Measurements from ENCODE around the gene FAM20B.
A peak's percentile ranks its signal among the peaks of the same experiment; 100 is the strongest.

DNA sequence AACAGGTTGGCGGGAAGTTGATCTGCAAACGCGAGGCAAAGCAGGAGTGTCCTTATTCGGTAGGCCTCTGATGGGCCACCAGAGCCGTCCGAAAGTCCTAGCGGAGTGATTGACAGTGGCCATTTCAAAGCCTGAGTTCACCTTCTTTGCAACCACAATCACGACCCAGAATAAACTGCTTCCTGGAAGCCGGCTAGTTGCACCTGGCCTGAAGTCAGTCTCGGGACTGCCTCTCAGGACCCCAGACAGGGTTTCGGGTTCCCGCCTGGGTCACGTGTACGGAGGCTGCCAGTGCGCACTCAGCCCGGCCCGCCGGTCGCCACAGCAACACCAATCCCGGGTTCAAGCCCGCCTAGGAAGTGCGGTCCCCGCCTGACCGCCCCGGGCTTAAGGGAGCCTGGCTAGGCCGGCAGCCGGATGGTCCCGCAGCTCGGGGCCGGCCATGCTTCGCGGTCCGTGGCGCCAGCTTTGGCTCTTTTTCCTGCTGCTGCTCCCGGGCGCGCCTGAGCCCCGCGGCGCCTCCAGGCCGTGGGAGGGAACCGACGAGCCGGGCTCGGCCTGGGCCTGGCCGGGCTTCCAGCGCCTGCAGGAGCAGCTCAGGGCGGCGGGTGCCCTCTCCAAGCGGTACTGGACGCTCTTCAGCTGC, 56.1 kb downstream of the FAM20B start, which contains the start of gene TOR3A:
- TF ChIP-seq CTCF (IDR thresholded peaks at IDR 0.05) (peak in 1 of 6 experiments; percentile 4), POLR2A (IDR thresholded peaks at IDR 0.05) (peak; percentile 64 to 89)

All from adrenal gland (tissue), 5 donors.